Fibroblast of gingiva (primary cell): Measurements from ENCODE around the gene SELENOF.

ENCODE experiments used
- DNase-seq: peaks from one replicate; pipeline ENCODE4 v3.0.0-alpha.2; 2011; ENCODE audit warnings: low read depth

SELENOF gene

DNA sequence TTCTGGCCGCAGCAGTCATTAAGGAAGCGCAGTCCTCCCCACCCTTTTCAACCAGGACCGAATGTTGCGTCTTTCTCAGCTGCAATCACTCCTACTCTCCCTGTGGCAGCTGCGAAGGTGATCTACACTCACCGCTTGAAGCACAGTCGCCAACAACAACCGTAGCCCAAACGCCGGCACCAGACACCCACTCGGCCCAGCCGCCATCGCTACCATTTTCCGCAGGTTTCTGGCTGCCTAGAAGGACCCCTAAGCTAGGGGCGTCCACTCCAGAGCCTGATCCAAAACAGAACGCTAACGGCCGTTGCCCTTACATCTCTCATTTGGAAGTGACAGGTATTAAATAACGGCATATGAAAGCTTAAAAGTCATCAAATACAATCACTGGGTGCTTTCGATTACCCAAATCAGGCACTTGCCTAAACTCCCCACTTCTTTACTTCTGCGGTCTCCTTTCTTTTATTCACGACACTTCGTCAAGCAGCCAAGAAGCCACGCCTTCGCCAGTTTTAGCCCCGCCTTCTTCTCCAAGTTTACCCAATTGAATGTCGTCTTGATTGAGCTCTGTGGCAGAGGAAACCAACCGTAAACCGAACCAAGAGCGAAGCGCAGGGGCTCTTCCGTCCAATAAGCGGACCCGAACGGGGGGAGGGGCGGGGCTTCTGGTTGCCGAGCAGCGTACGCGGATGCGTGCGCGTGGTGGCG is at the start of gene SELENOF:
SELENOF (minus strand) TSS at position 231 of the 705 bp plus-strand sequence; CDS start at position 216, 15 bp downstream.
- peak; percentile 100 for DNase-seq

DNA sequence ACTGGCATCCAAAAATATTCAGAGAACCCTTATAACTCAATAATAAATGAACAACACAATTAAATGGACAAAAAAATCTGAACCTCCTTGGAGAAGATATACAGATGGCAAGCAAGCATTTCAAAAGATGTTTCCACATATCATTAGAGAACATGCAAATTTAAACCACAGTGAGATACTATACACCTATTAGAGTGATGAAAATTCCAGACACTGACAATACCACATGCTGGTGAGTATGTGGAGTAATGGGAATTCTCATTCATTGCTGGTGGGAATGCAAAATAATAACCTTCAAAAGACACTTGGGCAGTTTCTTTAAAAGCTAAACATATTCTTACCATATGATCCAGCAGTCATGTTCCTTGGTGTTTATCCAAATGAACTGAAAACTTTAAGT is 46.6 kb upstream of the SELENOF start:
- DNase-seq, result no peak

DNA sequence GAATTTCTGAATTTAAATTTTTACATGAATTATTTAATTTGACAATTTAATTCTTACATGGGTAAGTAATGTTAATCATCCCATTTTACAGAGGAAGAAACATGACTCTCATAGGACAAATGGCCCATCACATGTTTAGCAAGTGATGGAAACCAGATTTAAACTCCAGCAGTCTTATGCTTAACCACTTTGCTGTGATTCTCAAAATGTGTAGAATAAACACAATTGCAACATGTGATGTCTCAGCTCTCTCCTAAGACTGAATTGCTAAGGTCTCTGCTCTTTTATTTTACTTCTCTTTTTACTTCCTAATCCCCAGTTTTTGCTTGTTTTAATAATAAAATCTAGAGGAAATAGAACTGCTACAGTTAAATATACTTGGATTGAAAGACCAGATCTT is 43.3 kb upstream of the SELENOF start:
- peak; percentile 17 for DNase-seq

DNA sequence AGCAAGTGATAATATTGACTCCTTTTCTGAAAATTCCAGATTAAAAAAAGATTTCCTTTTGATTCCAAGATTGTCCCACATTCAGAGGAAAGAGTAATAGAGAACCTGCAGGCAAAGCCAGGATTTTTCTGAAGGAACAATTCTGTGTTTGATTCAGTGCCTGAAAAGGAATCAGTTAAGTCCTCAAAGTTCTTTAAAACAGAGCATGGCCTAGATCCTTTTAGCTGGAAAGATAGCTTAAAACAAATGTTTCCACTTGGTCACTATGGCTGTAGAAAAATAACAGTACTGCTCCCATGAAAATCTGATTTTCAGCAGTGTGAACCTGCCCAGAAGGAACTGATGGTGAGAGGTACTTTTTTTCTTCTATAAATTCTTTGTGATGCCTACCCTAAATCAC is 42.3 kb upstream of the SELENOF start:
- DNase-seq, result no peak

DNA sequence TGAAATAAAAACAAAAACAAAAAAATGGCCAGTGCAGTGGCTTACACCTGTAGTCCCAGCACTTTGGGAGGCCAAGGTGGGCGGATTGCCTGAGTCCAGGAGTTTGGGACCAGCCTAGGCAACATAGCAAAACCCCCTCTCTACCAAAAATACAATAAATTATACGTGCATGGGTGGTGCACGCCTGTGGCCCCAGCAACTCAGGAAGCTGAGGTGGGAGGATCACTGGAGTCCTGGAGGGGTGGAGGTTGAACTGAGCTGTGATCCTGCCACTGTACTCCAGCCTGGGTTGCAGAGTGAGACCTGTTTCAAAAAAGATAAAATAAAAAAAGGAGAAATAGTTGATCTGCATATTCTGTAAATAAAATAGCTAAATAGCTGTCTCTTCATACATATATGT is 41.8 kb upstream of the SELENOF start:
- DNase-seq, result no peak

DNA sequence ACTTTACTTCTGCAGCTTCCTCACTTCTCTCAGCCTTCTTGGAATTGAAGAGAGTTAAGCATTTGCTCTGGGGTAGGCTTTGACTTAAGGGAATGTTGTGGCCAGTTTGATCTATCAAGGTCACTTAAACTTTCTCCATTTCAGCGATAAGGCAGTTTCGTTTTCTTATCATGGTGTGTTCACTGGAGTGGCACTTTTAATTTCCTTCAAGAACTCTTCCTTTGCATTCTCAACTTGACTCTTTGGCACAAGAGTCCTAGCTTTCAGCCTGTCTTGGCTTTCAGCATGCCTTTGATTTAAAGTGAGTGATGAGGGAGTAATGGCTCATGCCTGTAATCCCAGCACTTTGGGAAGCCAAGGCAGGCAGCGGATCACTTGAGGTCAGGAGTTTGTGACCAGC is 39.2 kb upstream of the SELENOF start:
- no peak for DNase-seq

DNA sequence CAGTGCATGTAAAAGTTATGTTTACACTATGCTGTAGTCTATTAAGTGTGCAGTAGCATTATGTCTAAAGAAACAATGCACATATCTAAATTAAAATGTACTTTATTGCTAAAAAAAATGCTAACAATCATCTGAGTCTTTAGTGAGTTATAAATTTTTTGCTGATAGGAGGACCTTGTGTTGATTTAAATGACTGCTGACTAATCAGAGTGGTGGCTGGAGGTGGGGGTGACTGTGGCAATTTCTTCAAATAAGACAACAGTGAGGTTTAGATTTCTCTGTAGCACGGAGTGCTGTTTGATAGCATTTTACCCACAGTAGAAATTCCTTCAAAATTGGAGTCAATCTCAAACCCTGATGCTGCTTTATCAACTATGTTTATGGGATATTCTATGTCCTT is 37.5 kb upstream of the SELENOF start:
- no peak for DNase-seq

DNA sequence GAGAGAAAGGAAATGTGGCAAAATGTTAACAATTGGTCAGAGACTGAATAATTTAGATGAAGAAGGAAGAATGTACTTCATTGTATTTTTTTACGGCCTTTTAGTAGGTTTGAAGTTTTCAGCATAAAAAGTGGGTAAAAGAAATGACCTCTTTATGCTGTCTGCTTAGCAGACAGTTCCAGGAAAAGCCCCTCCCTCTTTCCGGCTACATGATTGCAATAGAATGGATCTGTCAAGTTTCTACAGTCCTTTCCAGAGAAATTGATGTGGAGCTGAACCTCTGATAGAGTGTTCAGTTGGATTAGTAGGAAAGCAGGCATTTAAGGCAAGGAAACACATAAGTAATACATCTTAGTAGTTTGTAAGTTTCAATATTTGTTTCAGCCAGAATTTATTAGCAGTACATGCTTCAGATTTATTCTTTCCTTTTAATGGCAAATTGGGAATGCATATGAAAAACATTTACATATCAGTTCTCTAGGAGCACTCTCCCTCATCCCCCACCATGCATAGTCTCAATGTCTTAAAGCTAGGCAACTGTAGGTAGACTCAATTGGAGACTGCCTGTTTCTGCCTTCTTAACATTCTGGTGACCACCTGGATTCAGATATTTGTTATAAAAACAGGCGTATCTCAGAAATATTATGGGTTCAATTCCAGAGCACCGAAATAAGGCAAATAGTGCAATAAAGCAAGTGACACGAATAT is 36.9 kb upstream of the SELENOF start:
- DNase-seq, result no peak

DNA sequence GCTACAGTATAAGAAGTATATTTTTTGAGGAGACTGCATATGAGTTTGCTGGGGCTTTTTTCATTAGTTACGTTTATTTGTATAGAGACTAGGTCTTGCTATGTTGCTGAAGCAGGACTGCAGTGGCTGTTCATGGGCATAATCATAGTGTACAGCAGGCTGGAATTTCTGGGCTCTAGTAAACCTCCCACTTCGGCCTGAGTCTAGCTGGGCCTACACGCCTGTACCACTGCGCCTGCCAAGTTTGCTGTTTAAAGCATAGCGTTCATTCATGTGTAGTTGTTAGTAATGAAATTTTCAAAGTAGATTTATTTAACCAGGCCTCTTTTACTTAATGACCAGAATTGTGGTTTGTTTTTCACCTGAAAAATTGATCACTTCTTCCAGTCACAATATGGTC is 34.3 kb upstream of the SELENOF start:
- DNase-seq, result no peak

DNA sequence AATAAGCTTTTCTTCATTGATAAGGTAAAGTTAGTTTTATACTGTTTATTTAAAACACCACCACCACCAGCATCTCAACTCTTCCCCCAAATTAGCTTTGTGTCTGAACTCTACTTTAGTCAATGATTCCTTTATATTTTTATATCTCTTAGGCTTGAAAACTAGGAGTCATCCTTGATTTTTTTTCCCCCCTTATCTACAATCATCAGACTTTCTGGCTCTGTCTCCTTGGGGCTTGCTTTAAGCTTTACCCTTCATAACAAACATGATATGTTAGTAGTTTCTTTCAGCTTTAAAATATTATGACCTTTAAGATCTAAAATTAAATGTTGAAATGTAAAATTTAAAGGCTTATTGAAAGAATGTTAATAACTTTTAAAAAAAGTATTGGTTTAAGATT is 28.8 kb upstream of the SELENOF start:
- DNase-seq, result no peak

DNA sequence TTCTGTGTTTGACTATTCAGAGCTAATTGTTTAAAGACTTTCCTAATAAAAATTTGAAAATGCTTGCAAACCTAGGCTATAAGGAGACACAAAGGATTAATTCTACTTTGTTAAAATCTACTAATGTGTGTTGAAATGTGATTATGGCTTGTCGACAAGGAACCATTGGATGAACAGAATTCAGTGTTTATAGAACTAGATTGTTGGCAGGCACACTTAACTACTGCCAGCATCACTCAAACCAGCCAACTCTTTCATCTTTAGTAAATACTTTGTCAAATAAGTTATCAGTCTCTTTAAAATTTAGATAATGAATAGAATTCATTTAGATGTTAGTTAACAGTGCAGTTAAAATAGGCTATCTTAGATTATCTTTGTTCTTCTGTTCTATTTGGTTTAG is 28.1 kb upstream of the SELENOF start:
- no peak for DNase-seq

DNA sequence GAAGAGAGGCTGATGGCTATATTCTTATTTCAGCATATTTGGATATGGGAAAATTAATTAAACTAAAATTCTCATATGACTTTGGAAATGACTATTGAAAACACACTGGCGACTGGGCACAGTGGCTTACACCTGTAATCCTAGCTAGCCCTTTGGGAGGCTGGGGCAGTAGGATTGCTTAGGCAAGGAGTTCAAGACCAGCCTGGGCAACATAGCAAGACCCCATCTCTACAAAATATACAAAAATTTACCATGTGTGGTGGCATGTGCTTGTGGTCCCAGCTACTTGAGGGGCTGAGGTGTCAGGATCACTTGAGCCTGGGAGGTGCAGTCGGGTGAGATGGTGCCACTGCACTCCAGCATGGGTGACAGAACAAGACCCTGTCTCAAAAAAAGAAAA is 26.7 kb upstream of the SELENOF start:
- DNase-seq, result no peak

DNA sequence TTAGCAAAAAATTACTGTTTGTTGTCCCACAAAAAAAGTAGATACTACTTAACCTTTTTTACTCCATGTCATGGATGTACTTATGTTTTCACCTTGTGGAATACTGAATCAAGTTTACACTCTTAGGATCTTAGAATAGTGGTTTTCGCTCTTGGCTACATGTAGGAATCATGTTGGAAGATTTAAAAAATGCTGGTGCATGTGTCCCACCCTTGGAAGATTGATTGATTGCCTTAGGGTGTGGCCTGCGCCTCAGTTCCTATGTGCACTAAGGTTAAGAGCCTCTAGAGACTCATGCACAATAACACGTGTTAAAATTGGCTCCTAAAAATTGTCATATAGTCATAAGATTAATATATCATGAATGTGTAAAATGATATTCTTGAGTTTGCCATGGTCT is 25.5 kb upstream of the SELENOF start:
- no peak for DNase-seq

DNA sequence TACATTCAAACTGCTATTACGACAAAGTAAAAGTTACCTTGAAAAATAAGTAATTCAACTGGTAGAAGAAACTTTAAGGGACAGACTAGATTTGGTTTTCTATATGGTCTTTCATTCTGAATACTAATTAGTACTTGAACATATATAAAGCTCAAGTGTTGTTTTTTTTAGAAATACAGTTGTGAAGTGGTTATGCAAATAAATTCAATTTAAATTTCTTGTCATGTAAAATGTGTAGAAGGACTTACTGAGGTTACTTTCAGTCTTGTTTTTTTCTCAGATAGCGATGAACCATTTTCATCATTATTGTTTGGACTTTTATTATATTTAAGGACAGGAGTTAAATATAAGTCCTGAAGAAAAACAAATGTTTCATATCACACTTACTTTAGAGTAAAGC is 24.9 kb upstream of the SELENOF start:
- DNase-seq, result no peak

DNA sequence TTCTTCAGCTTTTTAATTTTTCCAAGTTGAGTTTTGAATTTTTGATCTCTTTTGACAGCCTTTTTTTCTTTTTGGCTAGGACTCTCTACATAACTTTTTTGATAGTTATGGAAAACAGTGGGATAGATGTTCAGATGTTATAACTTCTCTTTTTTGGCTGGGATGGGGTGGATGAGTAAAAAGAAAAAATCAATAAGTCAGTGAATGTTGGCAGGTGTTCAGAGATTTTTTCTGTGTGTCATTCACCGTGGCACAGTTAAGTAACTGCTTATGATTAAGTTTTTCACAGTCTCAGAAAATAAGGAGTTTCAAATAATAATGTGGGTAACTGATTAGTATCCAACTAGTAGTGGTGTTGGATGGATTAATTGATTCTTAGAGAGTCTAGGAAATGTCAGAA is 24.5 kb upstream of the SELENOF start:
- DNase-seq, result no peak

DNA sequence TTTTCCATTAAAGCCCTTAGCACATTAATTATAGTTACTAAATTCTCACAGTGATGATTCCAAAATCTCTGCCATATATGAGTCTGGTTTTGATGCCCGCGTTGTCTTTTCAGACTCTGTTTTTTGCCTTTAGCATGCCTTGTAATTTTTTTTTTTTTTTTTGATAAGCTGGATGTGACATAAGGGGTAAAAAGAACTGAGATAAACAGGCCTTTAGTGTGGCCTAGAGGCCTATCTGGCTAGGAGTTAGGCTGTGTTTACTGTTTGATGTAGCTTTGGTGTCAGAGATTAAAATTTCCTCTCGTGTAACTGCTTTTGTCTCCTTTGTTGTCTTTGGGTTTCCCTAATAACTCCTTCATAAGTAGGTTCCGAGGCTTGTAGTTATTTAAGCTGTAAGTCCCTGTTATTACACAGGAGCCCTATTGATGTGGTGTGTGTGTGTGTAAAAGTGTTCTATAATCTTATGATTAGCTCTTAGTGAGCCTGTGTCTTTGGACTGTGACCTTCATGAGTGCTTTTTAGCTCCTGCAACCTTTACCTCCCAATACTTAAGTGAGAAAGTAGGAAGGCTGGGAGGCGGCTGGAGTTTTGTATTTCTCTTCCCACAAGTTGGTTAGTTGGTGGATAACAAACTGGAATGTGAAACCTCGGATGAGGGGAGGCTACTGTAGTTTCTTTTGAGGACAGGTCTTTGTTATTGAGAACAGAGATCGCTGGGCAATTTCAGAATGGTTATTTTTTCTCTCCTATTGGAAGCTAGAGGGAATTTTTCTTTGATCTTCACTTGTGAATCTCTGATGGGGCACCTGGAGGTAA is 19.8 kb upstream of the SELENOF start:
- DNase-seq, result no peak

DNA sequence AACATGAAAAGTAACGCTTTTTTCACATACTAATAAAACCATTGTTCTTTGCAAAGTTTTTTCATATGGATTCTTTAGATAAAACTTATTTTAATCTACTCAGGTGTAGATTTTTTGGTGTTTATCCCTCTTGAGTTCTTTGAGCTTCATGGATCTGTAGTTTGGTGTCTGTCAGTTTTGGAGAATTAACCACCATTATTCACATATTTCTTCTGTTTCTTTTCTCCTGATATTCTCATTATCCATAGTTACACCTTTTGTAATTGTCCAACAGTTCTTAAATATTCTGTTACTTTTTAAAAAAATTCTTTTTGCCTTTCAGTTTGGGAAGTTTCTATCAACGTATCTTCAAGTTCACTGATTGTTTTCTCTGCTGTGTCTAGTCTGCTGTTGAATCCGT is 19.1 kb upstream of the SELENOF start:
- DNase-seq, result no peak

DNA sequence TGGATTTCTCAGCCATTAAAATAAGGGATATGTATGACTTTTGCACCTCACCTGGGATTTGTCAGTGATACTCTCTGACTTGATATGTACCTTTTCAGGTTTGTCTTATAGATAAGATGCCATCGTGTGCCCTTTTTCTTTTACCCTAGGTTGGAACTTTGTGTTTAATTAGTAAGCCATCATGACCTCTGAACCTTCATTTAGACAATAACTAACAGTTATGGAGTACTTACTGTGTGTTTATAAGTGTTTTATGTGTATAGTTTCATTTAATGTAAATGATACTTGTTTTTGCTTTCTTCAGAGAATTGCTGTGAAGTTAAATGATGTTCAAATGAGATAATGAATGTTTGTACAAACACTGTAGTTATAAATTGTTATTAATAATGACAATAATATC is 14.9 kb upstream of the SELENOF start:
- no peak for DNase-seq

DNA sequence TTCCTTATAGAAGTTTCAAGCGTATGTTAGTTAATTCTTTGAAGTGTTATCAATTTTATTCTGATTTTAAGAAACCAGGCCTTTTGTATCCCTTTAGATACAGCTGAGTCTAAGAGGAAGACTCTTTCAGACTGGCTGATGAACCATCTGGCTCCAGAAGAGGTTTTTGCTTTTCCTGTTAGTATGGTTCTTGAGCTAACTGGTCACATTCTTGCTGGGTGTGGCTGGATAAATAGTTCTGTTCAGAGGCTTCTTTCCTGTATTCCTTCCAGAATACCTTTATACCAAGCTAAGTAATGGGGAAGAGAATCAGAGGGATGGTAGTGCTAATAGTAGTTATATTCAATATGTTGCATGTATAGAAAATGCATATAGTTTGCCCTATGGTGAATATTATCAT is 13.0 kb upstream of the SELENOF start:
- no peak for DNase-seq

DNA sequence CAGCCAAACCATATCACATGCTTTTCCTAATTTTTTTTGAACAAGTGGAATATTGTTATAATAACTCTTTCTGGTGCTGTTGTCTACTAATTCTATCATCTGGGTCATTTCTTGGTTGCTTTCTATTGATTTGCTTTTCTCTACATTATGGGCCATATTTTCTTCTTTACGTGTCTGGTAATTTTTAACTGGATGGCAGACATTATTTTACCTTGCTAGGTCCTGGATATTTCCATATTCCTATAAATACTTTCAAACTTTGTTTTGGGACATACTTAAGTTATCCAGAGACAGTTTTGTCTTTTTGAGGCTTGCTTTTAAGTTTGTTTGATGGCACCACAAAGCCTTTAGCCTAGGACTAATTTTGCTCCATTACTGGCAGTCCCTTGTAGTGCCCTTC is 11.8 kb upstream of the SELENOF start:
- DNase-seq, result no peak

DNA sequence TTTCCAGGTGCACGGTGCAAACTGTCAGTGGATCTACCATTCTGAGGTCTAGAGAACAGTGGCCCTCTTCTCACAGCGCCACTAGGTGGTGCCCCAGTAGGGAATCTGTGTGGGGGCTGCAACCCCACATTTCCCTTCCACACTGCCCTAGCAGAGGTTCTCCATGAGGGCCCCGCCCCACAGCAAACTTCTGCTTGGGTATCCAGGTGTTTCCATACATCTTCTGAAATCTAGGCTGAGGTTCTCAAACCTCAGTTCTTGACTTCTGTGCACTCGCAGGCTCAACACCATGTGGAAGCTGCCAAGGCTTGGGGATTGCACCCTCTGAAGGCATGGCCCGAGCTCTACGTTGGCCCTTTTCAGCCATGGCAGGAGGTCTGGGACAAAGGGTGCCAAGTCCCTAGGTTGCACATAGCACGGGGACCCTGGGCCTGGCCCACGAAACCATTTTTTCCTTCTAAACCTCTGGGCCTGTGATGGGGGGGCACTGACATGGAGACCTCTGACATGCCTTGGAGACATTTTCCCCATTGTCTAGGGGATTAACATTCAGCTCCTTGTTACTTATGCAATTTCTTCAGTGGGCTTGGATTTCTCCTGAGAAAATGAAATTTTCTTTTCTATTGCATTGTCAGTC is 10.5 kb upstream of the SELENOF start:
- DNase-seq, result no peak

DNA sequence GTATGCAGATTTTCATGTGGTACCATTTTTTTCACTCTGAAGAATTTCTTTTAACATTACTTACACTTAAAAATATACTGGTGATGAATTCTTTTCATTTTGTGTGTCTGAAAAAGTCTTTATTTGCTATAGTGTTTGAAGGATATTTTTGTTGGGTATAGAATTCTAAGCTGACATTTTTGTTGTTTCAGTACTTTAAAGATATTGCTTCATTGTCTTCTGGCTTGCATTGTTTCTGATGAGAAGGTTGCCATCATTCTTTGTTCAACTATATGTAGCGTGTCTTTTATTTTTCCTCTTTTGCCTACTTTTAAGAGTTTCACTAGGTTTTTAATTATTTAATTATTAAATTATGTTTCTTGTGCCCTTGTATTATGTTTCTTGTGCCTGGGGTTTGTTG is 8.5 kb upstream of the SELENOF start:
- no peak for DNase-seq

DNA sequence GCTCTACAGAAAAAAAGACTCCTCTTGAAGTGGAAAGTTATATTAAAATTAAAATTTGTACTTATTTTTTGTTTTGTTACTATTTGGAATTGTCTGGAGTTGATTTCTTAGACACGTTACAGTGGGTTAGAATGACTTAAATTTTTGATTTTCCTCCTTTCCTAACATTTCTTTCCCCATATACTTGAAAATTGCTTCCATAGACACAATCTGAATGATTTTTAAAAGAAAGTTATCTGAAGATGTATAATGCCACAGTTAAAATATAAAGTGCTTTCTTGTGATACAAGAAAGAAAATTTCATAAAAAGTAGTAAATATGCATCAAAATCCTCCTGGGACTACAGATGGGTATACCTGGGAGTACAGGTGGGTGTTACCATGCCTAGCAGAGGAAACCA is 2.8 kb upstream of the SELENOF start:
- DNase-seq, result no peak
